HEK293 (cell line): ENCODE measurements around the gene HDAC1.

Experiments
- CTCF ChIA-PET: fragments of 350-600 bp; formaldehyde crosslinking; extraction: SDS; loops from one replicate; lab custom pipeline; 2021; ENCODE audit warnings: antibody characterized with exemption; lab: Yijun Ruan, JAX
- POLR2A ChIA-PET: fragments of 300-600 bp; formaldehyde crosslinking; extraction: SDS; loops from one replicate; lab custom pipeline; 2020; ENCODE audit warnings: antibody characterized with exemption, inconsistent platforms; lab: Yijun Ruan, JAX
- H3K27ac ChIP-seq: fragments of 200-500 bp; sonication (Bioruptor generic); 2 replicates; pipeline ENCODE4 v1.5.1; 2014; ENCODE audit warnings: low read depth, low read length, control low read depth, inconsistent platforms; ENCODE audit errors: extremely low read depth
- H3K36me3 ChIP-seq, 2 experiments: fragments of 200-500 bp in 1 of 2; sonication (Bioruptor generic) in 1 of 2; 1 replicate in 1 of 2; 2 replicates in 1 of 2; pipeline ENCODE4 v1.5.1; 2014 to 2017; ENCODE audit warnings: inconsistent platforms in 2 of 2, low read length in 2 of 2; ENCODE audit not compliant: control insufficient read depth in 2 of 2, insufficient read depth in 1 of 2
- H3K4me1 ChIP-seq: fragments of 200-500 bp; sonication (Bioruptor generic); 2 replicates; pipeline ENCODE4 v1.5.1; 2014; ENCODE audit warnings: mild to moderate bottlenecking, low read length, inconsistent platforms; ENCODE audit not compliant: control insufficient read depth, insufficient read depth
- H3K4me3 ChIP-seq: 2 replicates; pipeline ENCODE4 v1.5.1; 2011; ENCODE audit warnings: low read depth, mild to moderate bottlenecking, control low read depth, low read length, moderate library complexity
- H3K9me3 ChIP-seq: fragments of 200-500 bp; sonication (Bioruptor generic); 2 replicates; pipeline ENCODE4 v1.5.1; 2014; ENCODE audit warnings: low read depth, low read length, inconsistent platforms; ENCODE audit not compliant: control insufficient read depth, insufficient read depth
- BCL6B ChIP-seq: fragments of 450-650 bp; formaldehyde crosslinking; IDR thresholded peaks from 2 replicates; pipeline ENCODE4 v1.5.1; 2017; ENCODE audit warnings: missing biosample characterization, missing genetic modification characterization
- GLIS1 ChIP-seq: fragments of 450-650 bp; formaldehyde crosslinking; IDR thresholded peaks from 2 replicates; pipeline ENCODE4 v1.5.1; 2016; ENCODE audit warnings: missing biosample characterization, missing genetic modification characterization
- KLF7 ChIP-seq: fragments of 450-650 bp; formaldehyde crosslinking; IDR thresholded peaks from 2 replicates; pipeline ENCODE4 v1.5.1; 2016; ENCODE audit warnings: missing biosample characterization, missing genetic modification characterization, borderline replicate concordance
- KLF8 ChIP-seq: fragments of 450-650 bp; formaldehyde crosslinking; IDR thresholded peaks from 2 replicates; pipeline ENCODE4 v1.5.1; 2016; ENCODE audit warnings: missing biosample characterization, missing genetic modification characterization
- PATZ1 ChIP-seq: fragments of 450-650 bp; formaldehyde crosslinking; IDR thresholded peaks from 2 replicates; pipeline ENCODE4 v1.5.1; 2016; ENCODE audit warnings: missing biosample characterization, missing genetic modification characterization
- SP2 ChIP-seq: fragments of 450-650 bp; formaldehyde crosslinking; IDR thresholded peaks from 2 replicates; pipeline ENCODE4 v1.5.1; 2016; ENCODE audit warnings: missing biosample characterization, missing genetic modification characterization
- ZBTB44 ChIP-seq: fragments of 450-650 bp; IDR thresholded peaks from 2 replicates; pipeline ENCODE4 v1.5.1; 2018; ENCODE audit warnings: missing biosample characterization, mild to moderate bottlenecking, missing genetic modification characterization
- ZBTB49 ChIP-seq: fragments of 450-650 bp; formaldehyde crosslinking; IDR thresholded peaks from 2 replicates; pipeline ENCODE4 v1.5.1; 2016; ENCODE audit warnings: missing biosample characterization, missing genetic modification characterization, low read depth
- ZIC2 ChIP-seq: fragments of 450-650 bp; formaldehyde crosslinking; IDR thresholded peaks from 2 replicates; pipeline ENCODE4 v1.5.1; 2016; ENCODE audit warnings: missing biosample characterization, missing genetic modification characterization
- ZNF174 ChIP-seq: fragments of 450-650 bp; formaldehyde crosslinking; IDR thresholded peaks from 2 replicates; pipeline ENCODE4 v1.5.0; 2017; ENCODE audit warnings: missing biosample characterization, mild to moderate bottlenecking, missing genetic modification characterization
- ZNF19 ChIP-seq: fragments of 450-650 bp; formaldehyde crosslinking; IDR thresholded peaks from 2 replicates; pipeline ENCODE4; 2016; ENCODE audit warnings: missing biosample characterization, missing genetic modification characterization, low read depth
- ZNF266 ChIP-seq: fragments of 450-650 bp; formaldehyde crosslinking; IDR thresholded peaks from 2 replicates; pipeline ENCODE4 v1.5.1; 2016; ENCODE audit warnings: missing biosample characterization, missing genetic modification characterization, low read depth
- ZNF280D ChIP-seq: fragments of 450-650 bp; formaldehyde crosslinking; IDR thresholded peaks from 2 replicates; pipeline ENCODE4 v1.5.1; 2016; ENCODE audit warnings: missing biosample characterization, missing genetic modification characterization
- ZNF341 ChIP-seq: fragments of 450-650 bp; formaldehyde crosslinking; IDR thresholded peaks from 2 replicates; pipeline ENCODE4; 2016; ENCODE audit warnings: low read depth, missing biosample characterization, missing genetic modification characterization
- ZNF37A ChIP-seq: fragments of 450-650 bp; IDR thresholded peaks from 2 replicates; pipeline ENCODE4 v1.5.1; 2018; ENCODE audit warnings: missing biosample characterization, missing genetic modification characterization
- ZNF404 ChIP-seq: fragments of 450-650 bp; formaldehyde crosslinking; IDR thresholded peaks from 2 replicates; pipeline ENCODE4 v1.5.1; 2017; ENCODE audit warnings: missing biosample characterization, missing genetic modification characterization
- ZNF423 ChIP-seq: fragments of 450-650 bp; formaldehyde crosslinking; IDR thresholded peaks from 2 replicates; pipeline ENCODE4 v1.5.1; 2016; ENCODE audit warnings: missing biosample characterization, missing genetic modification characterization
- ZNF510 ChIP-seq: fragments of 450-650 bp; formaldehyde crosslinking; IDR thresholded peaks from 2 replicates; pipeline ENCODE4 v1.5.1; 2018; ENCODE audit warnings: mild to moderate bottlenecking, missing genetic modification characterization, missing biosample characterization; ENCODE audit not compliant: insufficient replicate concordance
- ZNF544 ChIP-seq: fragments of 450-650 bp; formaldehyde crosslinking; IDR thresholded peaks from 2 replicates; pipeline ENCODE4 v1.5.0; 2017; ENCODE audit warnings: missing biosample characterization, missing genetic modification characterization
- ZNF585B ChIP-seq: fragments of 450-650 bp; formaldehyde crosslinking; IDR thresholded peaks from 2 replicates; pipeline ENCODE4 v1.5.1; 2016; ENCODE audit warnings: missing biosample characterization, missing genetic modification characterization
- ZNF623 ChIP-seq: fragments of 450-650 bp; formaldehyde crosslinking; IDR thresholded peaks from 2 replicates; pipeline ENCODE4 v1.5.1; 2016; ENCODE audit warnings: missing biosample characterization, missing genetic modification characterization
- ZNF645 ChIP-seq: fragments of 450-650 bp; formaldehyde crosslinking; IDR thresholded peaks from 2 replicates; pipeline ENCODE4; 2016; ENCODE audit warnings: missing biosample characterization, missing genetic modification characterization
- ZNF768 ChIP-seq: fragments of 450-650 bp; formaldehyde crosslinking; IDR thresholded peaks from 2 replicates; pipeline ENCODE4 v1.5.1; 2018; ENCODE audit warnings: missing biosample characterization, mild to moderate bottlenecking, missing genetic modification characterization
- ZNF785 ChIP-seq: fragments of 450-650 bp; formaldehyde crosslinking; IDR thresholded peaks from 2 replicates; pipeline ENCODE4 v1.5.1; 2016; ENCODE audit warnings: missing biosample characterization, missing genetic modification characterization

The HDAC1 gene

GRCh38 chr1:32336591-32336932, 44.7 kb downstream of the HDAC1 start (continued):
- TF ChIP-seq PATZ1 (tag by site-specific recombination) = peak; percentile 7; the same call in 1 of the 2 replicates

- Histone ChIP-seq H3K27ac (no peak overlapping the region), H3K4me3 (no peak overlapping the region), H3K4me1 (no peaks in the 10 kb centered on the region), H3K9me3 (no peaks in the 10 kb centered on the region), H3K36me3 (peaks cover 0 to 29% of the 10 kb centered on the region in 2 experiments; a peak in 1 of 3 replicates)
- ChIA-PET POLR2A (interaction anchor here (0.6 to 5.8 kb wide), 14 partner anchors 10 to 122 kb away, joined by 3 to 100 read pairs (median 6); partner anchors contain the start of genes BSDC1, FAM229A, HDAC1 and TSSK3), CTCF (interaction anchor here (0.6 kb wide), 3 partner anchors 255 to 941 kb away, joined by 3 to 5 read pairs (median 4); no protein-coding TSS in a partner anchor)
- TF ChIP-seq ZNF404 = no peak
- TF ChIP-seq ZNF544 (tag by site-specific recombination) = no peak
- TF ChIP-seq ZNF266 (tag by site-specific recombination) = no peak
- TF ChIP-seq ZIC2 (tag by site-specific recombination) = peak; percentile 82
- TF ChIP-seq ZNF510 (tag by site-specific recombination) = no peak
- TF ChIP-seq ZNF174 (tag by site-specific recombination) = no peak
- no peak for TF ChIP-seq ZNF623
- TF ChIP-seq ZNF585B (tag by site-specific recombination) = no peak
- TF ChIP-seq BCL6B (tag by site-specific recombination) = no peak
- no peak for TF ChIP-seq ZNF19
- TF ChIP-seq ZNF785 = no peak
- no peak for TF ChIP-seq KLF7
- no peak for TF ChIP-seq ZNF37A (tag by site-specific recombination)
- TF ChIP-seq ZNF280D (tag by site-specific recombination) = no peak
- no peak for TF ChIP-seq KLF8
- TF ChIP-seq ZNF645 = no peak
- peak; percentile 55; the same call in 1 of the 2 replicates for TF ChIP-seq ZNF423 (tag by site-specific recombination)
- TF ChIP-seq GLIS1 (tag by site-specific recombination) = peak; percentile 98
- no peak for TF ChIP-seq ZNF341 (tag by site-specific recombination)
- no peak for TF ChIP-seq ZBTB44
- TF ChIP-seq ZBTB49 (tag by site-specific recombination) = no peak
- TF ChIP-seq SP2 = 0 out of 2 replicates have a peak, but pooled peaks have one; percentile 10
- no peak for TF ChIP-seq ZNF768 (tag by site-specific recombination)
Measured at GRCh38 chr1:32336963-32337675, 45.2 kb downstream of the HDAC1 start.
